ENCODE results near the gene NR1D1. TPM values are rescaled to one million over a fixed set of nuclear protein-coding genes. Genes with fewer than 3 reads are reported as not detected.

NR1D1 gene
- total RNA-seq, 1 donor from 2014 or later, result 25.8 TPM

GRCh38 chr17:40100669-40101366 lies 429 bp upstream of the NR1D1 start:
- intact Hi-C loops (cut with DNase I), result loop anchor here (1.0 kb wide), 1 partner anchor 7 kb away; no protein-coding TSS in a partner anchor
- DNase-seq (ENCODE audit: low spot score), result peak; percentile 98

- no peak for DNase-seq (ENCODE audit: low spot score)
- intact Hi-C loops (cut with DNase I), result loop anchor here (1.0 to 2.0 kb wide), 3 partner anchors 8 to 29 kb away; no protein-coding TSS in a partner anchor
Measured at GRCh38 chr17:40099619-40100418, 570 bp downstream of the NR1D1 start.

- intact Hi-C loops (cut with DNase I), result loop anchor here (1.0 to 2.0 kb wide), 2 partner anchors 14 to 28 kb away; no protein-coding TSS in a partner anchor
Measured at GRCh38 chr17:40098846-40099618, 1.4 kb downstream of the NR1D1 start.

GRCh38 chr17:40097931-40098845 lies 2.2 kb downstream of the NR1D1 start:
- intact Hi-C loops (cut with DNase I), result loop anchor here (2.0 kb wide), 1 partner anchor 15 kb away; no protein-coding TSS in a partner anchor

More at GRCh38 chr17:40098846-40099618, 1.4 kb downstream of the NR1D1 start:
- DNase-seq (ENCODE audit: low spot score), result peak; percentile 100

GRCh38 chr17:40097087-40097486 lies 3.3 kb downstream of the NR1D1 start:
- intact Hi-C loops (cut with DNase I), result no loop called here
- DNase-seq (ENCODE audit: low spot score), result no peak

More at GRCh38 chr17:40097931-40098845, 2.2 kb downstream of the NR1D1 start:
- no peak for DNase-seq (ENCODE audit: low spot score)

GRCh38 chr17:40095944-40096791 lies 4.2 kb downstream of the NR1D1 start:
- intact Hi-C loops (cut with DNase I), result no loop called here
- DNase-seq (ENCODE audit: low spot score), result no peak

- intact Hi-C loops (cut with DNase I), result no loop called here
- no peak for DNase-seq (ENCODE audit: low spot score)
Measured at GRCh38 chr17:40095351-40095943, 4.9 kb downstream of the NR1D1 start.

- DNase-seq (ENCODE audit: low spot score), result no peak
- intact Hi-C loops (cut with DNase I), result no loop called here
Measured at GRCh38 chr17:40094874-40095273, 5.5 kb downstream of the NR1D1 start.

- intact Hi-C loops (cut with DNase I), result no loop called here
- DNase-seq (ENCODE audit: low spot score), result no peak
Measured at GRCh38 chr17:40093580-40094201, 6.7 kb downstream of the NR1D1 start.

- intact Hi-C loops (cut with DNase I), result no loop called here
- no peak for DNase-seq (ENCODE audit: low spot score)
Measured at GRCh38 chr17:40093005-40093579, 7.3 kb downstream of the NR1D1 start.

GRCh38 chr17:40092581-40092980 lies 7.8 kb downstream of the NR1D1 start:
- no peak for DNase-seq (ENCODE audit: low spot score)
- intact Hi-C loops (cut with DNase I), result no loop called here

GRCh38 chr17:40091691-40092397 lies 8.5 kb downstream of the NR1D1 start:
- no peak for DNase-seq (ENCODE audit: low spot score)
- intact Hi-C loops (cut with DNase I), result no loop called here

GRCh38 chr17:40090237-40091119 lies 9.9 kb downstream of the NR1D1 start:
- intact Hi-C loops (cut with DNase I), result no loop called here
- DNase-seq (ENCODE audit: low spot score), result no peak

GRCh38 chr17:40089077-40089895 lies 11.1 kb downstream of the NR1D1 start:
- intact Hi-C loops (cut with DNase I), result loop anchor here (10.0 kb wide), 1 partner anchor 54 kb away; no protein-coding TSS in a partner anchor
- DNase-seq (ENCODE audit: low spot score), result no peak
